ENCODE results near the gene MMP24. TPM values are rescaled to one million over a fixed set of nuclear protein-coding genes. Genes with fewer than 3 reads are reported as not detected.
"Not testable (repeated sequence)": the region's sequence is repeated elsewhere in the genome, so short reads cannot be mapped to it uniquely, and the experiment has no call there.

The MMP24 gene
- under 1 TPM in 3 of 5 donors, not detected in 2; 0.15 to 0.49 (median 0.16) TPM for total RNA-seq
- total RNA-seq (2013) = 0.09 TPM
- total RNA-seq = 0 to 2.4 (median 0.20) reads per million in 29 experiments

DNA sequence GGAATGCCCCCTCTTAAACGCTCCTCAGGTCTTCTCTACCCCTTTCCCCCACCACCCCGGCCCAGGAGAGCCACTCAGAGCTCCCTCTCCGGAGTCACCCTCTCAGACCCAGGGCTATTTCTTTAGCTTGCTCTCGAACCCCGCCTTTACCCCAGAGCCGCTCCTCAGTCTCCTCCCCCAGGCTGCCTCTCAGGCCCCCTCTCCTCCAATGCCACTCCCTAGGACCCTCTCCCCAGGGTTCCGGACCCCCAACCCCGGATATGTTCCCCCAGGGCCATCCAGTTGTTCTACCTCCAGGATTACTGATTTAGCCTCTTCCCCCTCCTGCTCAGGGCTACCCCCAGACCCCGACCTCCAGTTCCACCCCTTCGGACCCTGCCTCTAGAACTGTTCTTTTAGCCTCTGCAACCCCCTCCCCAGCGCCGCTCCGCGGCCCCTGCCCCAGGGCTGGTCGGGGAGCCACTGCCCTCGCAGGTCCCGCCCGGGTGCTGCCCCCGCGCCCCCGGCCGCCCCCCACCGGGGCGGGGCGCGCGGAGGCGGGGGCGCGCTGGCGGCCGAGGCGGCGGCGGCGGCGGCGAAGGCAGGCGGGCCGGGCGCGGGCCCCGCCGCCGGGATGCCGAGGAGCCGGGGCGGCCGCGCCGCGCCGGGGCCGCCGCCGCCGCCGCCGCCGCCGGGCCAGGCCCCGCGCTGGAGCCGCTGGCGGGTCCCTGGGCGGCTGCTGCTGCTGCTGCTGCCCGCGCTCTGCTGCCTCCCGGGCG is at the start of gene MMP24:
Gene MMP24, plus strand, starts transcription at position 565 of the 758 bp plus-strand sequence. Its CDS starts 49 bp downstream, at position 614.
- Mint-ChIP-seq H3K36me3 (peaks cover 19% of the 10 kb centered on the region), H3K27me3 (peaks cover 28 to 29% of the 10 kb centered on the region in 2 donors), H3K27ac (peak within 1 kb of the TSS in 1 of 2 donors; percentile 38), H3K9me3 (peaks cover 0 to 6% (median 2%) of the 10 kb centered on the region in 3 donors), H3K4me3 (peak within 1 kb of the TSS; percentile 70 to 77 (median 72)), H3K4me1 (peaks cover 12 to 14% (median 14%) of the 10 kb centered on the region in 3 donors)
- H3K36me3 ChIP-seq (ENCODE audit: control insufficient read depth in 2 of 2, extremely low read depth in 1 of 2, insufficient read depth in 1 of 2, low read length in 1 of 2) = no peaks in the 10 kb centered on the region
- DNase-seq = no peak
- no peaks in the 10 kb centered on the region for H3K9me3 ChIP-seq
- H3K27me3 ChIP-seq (replicated peaks in 1 of 2; ENCODE audit: control insufficient read depth in 2 of 2, extremely low read depth in 1 of 2, insufficient read depth in 2 of 2, low read length in 1 of 2) = peaks cover 6 to 18% of the 10 kb centered on the region in 2 experiments
- H3K4me1 ChIP-seq (ENCODE audit: control insufficient read depth in 1 of 2, extremely low read depth in 1 of 2, insufficient read depth in 2 of 2, low read length in 2 of 2) = peaks cover 0 to 11% of the 10 kb centered on the region in 2 experiments
- H3K4me3 ChIP-seq (ENCODE audit: control insufficient read depth in 1 of 2, extremely low read depth in 1 of 2, low read length in 1 of 2) = peak within 1 kb of the TSS in 1 of 2 donors; percentile 25
- WGBS (ENCODE audit: insufficient coverage) = 3% methylated on average over 50 of the region's 70 CpGs
- peak in 1 of 4 experiments; percentile 49 for ATAC-seq (replicated peaks in 1 of 4)
- H3K27ac ChIP-seq (ENCODE audit: low read length) = no peak within 1 kb of the TSS
- ChIA-PET CTCF (interaction anchor here in 1 of 2 donors (0.6 to 1.4 kb wide), 3 partner anchors 25 to 81 kb away, joined by 3 to 6 read pairs (median 3); no protein-coding TSS in a partner anchor), POLR2A (interaction anchor here in 1 of 2 donors (0.7 kb wide), 1 partner anchor 61 kb away, joined by 3 read pairs; no protein-coding TSS in a partner anchor)

DNA sequence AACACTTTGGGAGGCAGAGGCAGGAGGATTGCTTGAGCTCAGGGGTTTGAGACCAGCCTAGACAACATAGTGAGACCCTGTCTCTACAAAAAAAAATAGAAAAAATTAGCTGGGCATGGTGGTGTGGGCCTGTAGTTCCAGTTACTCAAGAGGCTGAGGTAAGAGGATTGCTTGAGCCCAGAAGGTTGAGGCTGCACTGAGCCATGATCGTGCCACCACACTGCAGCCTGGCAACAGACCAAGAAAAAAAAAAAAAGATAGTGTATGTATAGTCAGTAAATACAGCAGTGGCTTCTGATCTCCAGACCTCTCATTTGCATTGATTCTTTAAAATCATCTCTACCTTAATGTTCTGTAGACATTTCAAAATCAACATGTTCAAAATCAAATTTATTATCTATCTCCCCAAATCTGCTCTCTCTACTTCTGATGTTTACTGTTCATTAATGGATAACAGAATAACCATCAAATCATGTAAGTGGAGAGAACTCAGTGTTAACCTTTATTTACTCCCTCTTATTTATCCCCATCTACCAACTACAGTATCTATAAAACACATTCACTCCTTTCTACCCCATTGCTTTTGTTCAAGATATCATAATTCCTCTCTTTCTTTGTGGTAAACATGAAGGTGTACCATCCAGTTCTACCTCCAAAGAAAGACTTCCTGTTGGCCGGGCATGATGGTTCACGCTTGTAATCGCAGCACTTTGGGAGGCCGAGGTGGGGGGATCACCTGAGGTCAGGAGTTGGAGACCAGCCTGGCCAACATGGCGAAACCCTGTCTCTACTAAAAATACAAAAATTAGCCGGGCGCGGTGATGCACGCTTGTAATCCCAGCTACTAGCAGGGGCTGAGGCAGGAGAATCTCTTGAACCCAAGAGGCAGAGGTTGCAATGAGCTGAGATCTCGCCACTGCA is 46.9 kb upstream of the MMP24 start:
- WGBS (ENCODE audit: insufficient coverage) = 100% methylated on average over 4 of the region's 11 CpGs
- CTCF ChIA-PET = interaction anchor here (0.7 kb wide), 2 partner anchors 25 to 1196 kb away, joined by 4 to 8 read pairs; no protein-coding TSS in a partner anchor

GRCh38 chr20:35180266-35180665 is 46.2 kb upstream of the MMP24 start:
- CTCF ChIA-PET = no interaction called here
- H3K9me3 Mint-ChIP-seq = no peaks in the 10 kb centered on the region

More for the DNA sequence above, 46.9 kb upstream of the MMP24 start:
- Histone ChIP-seq H3K36me3 (ENCODE audit: control insufficient read depth in 2 of 2, extremely low read depth in 1 of 2, insufficient read depth in 1 of 2, low read length in 1 of 2) (peaks cover 0 to 3% of the 10 kb centered on the region in 2 donors), H3K27ac (ENCODE audit: low read length) (no peak overlapping the region), H3K4me3 (ENCODE audit: control insufficient read depth in 1 of 2, extremely low read depth in 1 of 2, low read length in 1 of 2) (no peak overlapping the region), H3K4me1 (ENCODE audit: control insufficient read depth in 1 of 2, extremely low read depth in 1 of 2, insufficient read depth in 2 of 2, low read length in 2 of 2) (no peaks in the 10 kb centered on the region), H3K27me3 (replicated peaks in 1 of 2; ENCODE audit: control insufficient read depth in 2 of 2, extremely low read depth in 1 of 2, insufficient read depth in 2 of 2, low read length in 1 of 2) (no peaks in the 10 kb centered on the region), H3K9me3 (no peaks in the 10 kb centered on the region)
- no peak overlapping the region for H3K27ac Mint-ChIP-seq
- no peaks in the 10 kb centered on the region for H3K4me1 Mint-ChIP-seq
- peaks cover 35% of the 10 kb centered on the region for H3K36me3 Mint-ChIP-seq
- POLR2A ChIA-PET = no interaction called here
- ATAC-seq (replicated peaks in 1 of 4) (no peak), DNase-seq (no peak)
- H3K9me3 Mint-ChIP-seq = no peaks in the 10 kb centered on the region
- H3K27me3 Mint-ChIP-seq = no peaks in the 10 kb centered on the region
- H3K4me3 Mint-ChIP-seq = no peak overlapping the region

DNA sequence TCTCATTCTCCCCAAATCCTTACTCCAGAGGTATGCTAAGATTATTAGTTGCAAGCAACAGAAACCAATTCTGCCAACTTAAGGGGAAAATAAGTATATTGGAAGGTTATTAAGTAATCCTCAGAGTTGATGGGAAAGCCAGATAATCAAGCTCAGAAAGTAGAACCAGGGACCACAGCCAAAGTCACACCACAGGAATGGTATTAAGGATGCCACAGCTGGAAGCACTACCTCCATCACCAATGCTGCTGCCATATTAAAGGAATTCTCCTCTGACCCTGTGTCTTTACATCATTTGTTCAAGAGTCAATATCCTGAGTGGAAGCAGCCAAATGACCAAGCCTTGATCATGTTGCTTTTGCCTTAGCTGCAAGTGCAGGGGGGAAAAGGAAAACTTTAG is 44.8 kb upstream of the MMP24 start:
- no peak overlapping the region for H3K27ac ChIP-seq (ENCODE audit: low read length)
- Mint-ChIP-seq H3K9me3 (no peaks in the 10 kb centered on the region), H3K27ac (no peak overlapping the region), H3K4me1 (no peaks in the 10 kb centered on the region), H3K4me3 (no peak overlapping the region), H3K27me3 (no peaks in the 10 kb centered on the region), H3K36me3 (peaks cover 35% of the 10 kb centered on the region)
- H3K4me1 ChIP-seq (ENCODE audit: control insufficient read depth in 1 of 2, extremely low read depth in 1 of 2, insufficient read depth in 2 of 2, low read length in 2 of 2) = no peaks in the 10 kb centered on the region
- ChIA-PET POLR2A (no interaction called here), CTCF (no interaction called here)
- no peaks in the 10 kb centered on the region for H3K36me3 ChIP-seq (ENCODE audit: control insufficient read depth in 2 of 2, extremely low read depth in 1 of 2, insufficient read depth in 1 of 2, low read length in 1 of 2)
- no peaks in the 10 kb centered on the region for H3K27me3 ChIP-seq (replicated peaks in 1 of 2; ENCODE audit: control insufficient read depth in 2 of 2, extremely low read depth in 1 of 2, insufficient read depth in 2 of 2, low read length in 1 of 2)
- ATAC-seq (replicated peaks in 1 of 4) (no peak), DNase-seq (no peak)
- H3K4me3 ChIP-seq (ENCODE audit: control insufficient read depth in 1 of 2, extremely low read depth in 1 of 2, low read length in 1 of 2) = no peak overlapping the region
- H3K9me3 ChIP-seq = no peaks in the 10 kb centered on the region

More at GRCh38 chr20:35180266-35180665, 46.2 kb upstream of the MMP24 start:
- Histone ChIP-seq H3K4me3 (ENCODE audit: control insufficient read depth in 1 of 2, extremely low read depth in 1 of 2, low read length in 1 of 2) (no peak overlapping the region), H3K27ac (ENCODE audit: low read length) (no peak overlapping the region), H3K9me3 (no peaks in the 10 kb centered on the region), H3K27me3 (replicated peaks in 1 of 2; ENCODE audit: control insufficient read depth in 2 of 2, extremely low read depth in 1 of 2, insufficient read depth in 2 of 2, low read length in 1 of 2) (no peaks in the 10 kb centered on the region), H3K36me3 (ENCODE audit: control insufficient read depth in 2 of 2, extremely low read depth in 1 of 2, insufficient read depth in 1 of 2, low read length in 1 of 2) (peaks cover 0 to 3% of the 10 kb centered on the region in 2 donors), H3K4me1 (ENCODE audit: control insufficient read depth in 1 of 2, extremely low read depth in 1 of 2, insufficient read depth in 2 of 2, low read length in 2 of 2) (no peaks in the 10 kb centered on the region)
- POLR2A ChIA-PET = no interaction called here
- Mint-ChIP-seq H3K4me3 (no peak overlapping the region), H3K4me1 (no peaks in the 10 kb centered on the region), H3K27ac (no peak overlapping the region), H3K36me3 (peaks cover 36% of the 10 kb centered on the region), H3K27me3 (no peaks in the 10 kb centered on the region)
- WGBS (ENCODE audit: insufficient coverage) = 96% methylated on average over 4 of the region's 5 CpGs
- ATAC-seq (replicated peaks in 1 of 4) (no peak), DNase-seq (no peak)

- not testable (repeated sequence) for H3K27me3 Mint-ChIP-seq; H3K4me3 ChIP-seq (ENCODE audit: control insufficient read depth in 1 of 2, extremely low read depth in 1 of 2, low read length in 1 of 2); H3K4me1 Mint-ChIP-seq; H3K27ac ChIP-seq (ENCODE audit: low read length); H3K36me3 ChIP-seq (ENCODE audit: control insufficient read depth in 2 of 2, extremely low read depth in 1 of 2, insufficient read depth in 1 of 2, low read length in 1 of 2); H3K27me3 ChIP-seq (replicated peaks in 1 of 2; ENCODE audit: control insufficient read depth in 2 of 2, extremely low read depth in 1 of 2, insufficient read depth in 2 of 2, low read length in 1 of 2); ATAC-seq (replicated peaks in 1 of 4); H3K9me3 ChIP-seq; H3K4me3 Mint-ChIP-seq; H3K27ac Mint-ChIP-seq; H3K9me3 Mint-ChIP-seq; H3K4me1 ChIP-seq (ENCODE audit: control insufficient read depth in 1 of 2, extremely low read depth in 1 of 2, insufficient read depth in 2 of 2, low read length in 2 of 2); DNase-seq
- H3K36me3 Mint-ChIP-seq = peaks cover 31% of the 10 kb centered on the region
- 70% methylated on average over 5 of the region's 10 CpGs for WGBS (ENCODE audit: insufficient coverage)
- CTCF ChIA-PET = interaction anchor here in 1 of 2 donors (1.1 kb wide), 1 partner anchor 58 kb away, joined by 3 read pairs; no protein-coding TSS in a partner anchor
- POLR2A ChIA-PET = interaction anchor here (0.6 kb wide), 2 partner anchors 11 to 51 kb away, joined by 6 to 12 read pairs; no protein-coding TSS in a partner anchor
These were observed 39.7 kb upstream of the MMP24 start for GRCh38 chr20:35186691-35187289.

Measured in T-cell (primary cell).